GM23248 (cell line): Measurements from ENCODE around the gene CD300LF.

Experiments
- EZH2 ChIP-seq: fragments of 200-600 bp; sonication (generic); IDR thresholded peaks from 2 replicates; pipeline ENCODE4 v1.6.1; 2018; ENCODE audit warnings: antibody characterized with exemption, mild to moderate bottlenecking; ENCODE audit not compliant: insufficient read depth, poor library complexity, severe bottlenecking
- EZH2phosphoT487 ChIP-seq: fragments of 200-600 bp; sonication (generic); IDR thresholded peaks from 2 replicates; pipeline ENCODE4 v1.6.1; 2018; ENCODE audit warnings: antibody characterized with exemption, moderate library complexity, mild to moderate bottlenecking, low read depth; ENCODE audit not compliant: insufficient read depth

- no peak for TF ChIP-seq EZH2
- no peak for TF ChIP-seq EZH2phosphoT487
These were observed 42.8 kb upstream of the CD300LF start for GRCh38 chr17:74755533-74755932.
